CD4-positive, alpha-beta T cell treated with Interleukin-12 subunit alpha and Interleukin-12 subunit beta, for 1 hour (primary cell): ENCODE measurements around the gene ELAVL1.

ENCODE experiments used
- DNase-seq: peaks from one replicate; pipeline ENCODE4 v3.0.0-alpha.2; 2020

The ELAVL1 gene

DNA sequence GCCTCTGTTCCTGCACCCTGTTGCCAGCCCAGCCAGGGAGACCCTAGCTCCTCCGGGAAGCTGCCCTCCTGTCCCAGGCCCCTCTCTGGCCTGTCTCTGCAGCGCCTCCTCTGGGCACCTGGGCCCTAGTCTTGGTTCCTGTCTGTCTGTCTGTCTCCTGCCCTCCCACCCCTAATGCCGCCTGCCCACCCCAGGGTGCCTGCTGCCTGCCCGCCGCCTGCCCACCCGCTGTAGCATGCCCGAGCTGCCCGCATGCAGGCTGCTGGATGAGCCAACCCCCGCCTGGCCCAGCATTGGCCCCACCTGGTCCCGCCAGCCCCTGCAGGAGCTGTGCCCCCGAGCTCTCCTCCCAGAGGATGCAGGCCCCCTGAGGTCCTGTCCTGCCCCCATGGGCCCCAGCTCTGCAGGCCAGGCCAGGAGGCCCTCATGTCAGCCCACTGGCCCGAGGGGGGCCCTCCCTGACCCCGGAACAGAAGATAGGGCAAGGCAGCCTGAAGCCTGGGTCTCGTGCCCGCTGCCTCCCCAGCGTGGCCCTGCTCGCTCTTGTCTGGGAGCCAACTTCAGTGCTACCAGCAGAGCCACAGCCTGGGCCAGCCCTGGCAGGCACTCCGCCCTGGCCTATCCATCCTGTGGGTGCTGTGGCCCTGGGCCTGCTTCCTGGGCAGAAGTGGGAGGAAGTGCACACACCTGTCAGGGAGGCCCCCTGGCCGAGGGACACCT is 96.5 kb downstream of the ELAVL1 start:
- DNase-seq, result no peak
